Panc1 (cell line): ENCODE measurements around the gene ADAMTSL3. TPM values are rescaled to one million over a fixed set of nuclear protein-coding genes. Genes with fewer than 3 reads are reported as not detected.

Experiments
- ATAC-seq: fragments of 200-7000 bp; cut with Tn5 transposase; 2 replicates; pipeline ENCODE4 v1.9.1; 2020; ENCODE audit warnings: mild to moderate bottlenecking, moderate library complexity
- BruUV-seq: library from RNA; stranded (reverse); fragments of 400-500 nt; replicated peaks from 2 replicates; lab custom pipeline; 2021; lab: Mats Ljungman, UMichigan
- CTCF ChIA-PET: fragments of 300-600 bp; sonication (Branson Sonifier 250); formaldehyde crosslinking; loops from one replicate; lab custom pipeline; 2022; ENCODE audit warnings: antibody characterized with exemption; lab: Charles Lee
- POLR2A ChIA-PET: fragments of 300-600 bp; sonication (Branson Sonifier 250); formaldehyde crosslinking; loops from one replicate; lab custom pipeline; 2022; ENCODE audit warnings: antibody characterized with exemption; lab: Charles Lee
- DNase-seq: peaks from one replicate; pipeline ENCODE4 v3.0.0-alpha.2; 2010; ENCODE audit warnings: low read depth, low spot score
- H3K27ac ChIP-seq: 2 replicates; pipeline ENCODE4 v1.5.1; 2011; ENCODE audit warnings: mild to moderate bottlenecking, low read length, inconsistent platforms
- H3K27me3 ChIP-seq: fragments of 200-500 bp; sonication (Bioruptor generic); 2 replicates; pipeline ENCODE4 v1.6.0; 2014; ENCODE audit warnings: low read length, inconsistent platforms; ENCODE audit not compliant: control insufficient read depth, insufficient read depth
- H3K36me3 ChIP-seq: fragments of 200-500 bp; sonication (Bioruptor generic); 2 replicates; pipeline ENCODE4 v1.5.1; 2014; ENCODE audit warnings: inconsistent platforms, mild to moderate bottlenecking, low read length, moderate library complexity; ENCODE audit not compliant: control insufficient read depth, insufficient read depth
- H3K4me1 ChIP-seq: 2 replicates; pipeline ENCODE4 v1.5.1; 2011; ENCODE audit warnings: inconsistent platforms, mild to moderate bottlenecking, low read length, moderate library complexity; ENCODE audit not compliant: control insufficient read depth, insufficient read depth
- H3K4me3 ChIP-seq, 2 experiments: 2 replicates each; pipeline ENCODE4 v1.5.1; 2011 to 2012; ENCODE audit warnings: low read depth in 2 of 2, low read length in 2 of 2, mild to moderate bottlenecking in 2 of 2, inconsistent platforms in 1 of 2, moderate library complexity in 1 of 2
- H3K9me3 ChIP-seq: fragments of 200-500 bp; sonication (Bioruptor generic); 2 replicates; pipeline ENCODE4 v1.5.1; 2014; ENCODE audit warnings: low read depth, mild to moderate bottlenecking, inconsistent platforms, low read length, moderate library complexity; ENCODE audit not compliant: control insufficient read depth, insufficient read depth
- CTCF ChIP-seq: fragments of 450-650 bp; IDR thresholded peaks from 2 replicates; pipeline ENCODE4 v1.5.1; 2017; ENCODE audit warnings: mild to moderate bottlenecking
- POLR2AphosphoS5 ChIP-seq: IDR thresholded peaks from 2 replicates; pipeline ENCODE4 v1.6.1; 2012; ENCODE audit warnings: mild to moderate bottlenecking, low read depth, low read length, moderate library complexity
- REST ChIP-seq, 2 experiments: IDR thresholded peaks; 2 replicates each; pipeline ENCODE4 v1.6.1; 2011 to 2012; ENCODE audit warnings: low read depth in 2 of 2, control low read depth in 1 of 2, low read length in 1 of 2, mild to moderate bottlenecking in 1 of 2, moderate library complexity in 1 of 2; ENCODE audit not compliant: insufficient read depth in 1 of 2
- SIN3A ChIP-seq: IDR thresholded peaks from 2 replicates; pipeline ENCODE4 v1.6.1; 2012; ENCODE audit warnings: low read depth, mild to moderate bottlenecking, low read length, moderate library complexity, borderline replicate concordance; ENCODE audit not compliant: insufficient read depth
- TCF7L2 ChIP-seq: IDR thresholded peaks from 2 replicates; pipeline ENCODE4 v1.6.1; 2011; ENCODE audit warnings: mild to moderate bottlenecking, low read depth, low read length, inconsistent platforms
- in situ Hi-C: cut with HindIII; loops from 2 replicates; pipeline ENCODE4 v1.10.0; 2016; ENCODE audit warnings: low sequenced_read_pairs, low pct_unique_long_range_greater_than_20kb
- intact Hi-C: fragments of 100-400 bp; cut with micrococcal nuclease; formaldehyde crosslinking; loops from one replicate; pipeline ENCODE4 v1.10.0; 2022; ENCODE audit not compliant: unreplicated experiment
- total RNA-seq: library from RNA; stranded (reverse); gene quantifications from one replicate; pipeline ENCODE4 v1.2.1, GENCODE V29; 2021; ENCODE audit not compliant: unreplicated experiment

ADAMTSL3 gene
- total RNA-seq, 1 experiment from 2014 or later, result not detected

- H3K9me3 ChIP-seq, result no peaks in the 10 kb centered on the region
- in situ Hi-C loops (no loop called here), intact Hi-C loops (no loop called here)
- no peak overlapping the region for H3K4me3 ChIP-seq
- H3K27me3 ChIP-seq, result no peaks in the 10 kb centered on the region
- DNase-seq (no peak), ATAC-seq (no peak)
- BruUV-seq, result no TSS peak
- TF ChIP-seq CTCF (no peak), SIN3A (no peak), POLR2AphosphoS5 (no peak)
- H3K36me3 ChIP-seq, result no peaks in the 10 kb centered on the region
- CTCF ChIA-PET, result no interaction called here
- POLR2A ChIA-PET, result no interaction called here
- H3K27ac ChIP-seq, result no peak overlapping the region
- no peaks in the 10 kb centered on the region for H3K4me1 ChIP-seq
These were observed 129.3 kb downstream of the ADAMTSL3 start for GRCh38 chr15:83783227-83783626.

- H3K9me3 ChIP-seq, result no peaks in the 10 kb centered on the region
- in situ Hi-C loops (no loop called here), intact Hi-C loops (no loop called here)
- no peak overlapping the region for H3K27ac ChIP-seq
- POLR2A ChIA-PET, result no interaction called here
- no TSS peak for BruUV-seq
- no peaks in the 10 kb centered on the region for H3K27me3 ChIP-seq
- no peak for ATAC-seq
- H3K4me1 ChIP-seq, result no peaks in the 10 kb centered on the region
- H3K4me3 ChIP-seq, result no peak overlapping the region
- no peak for DNase-seq
- CTCF ChIA-PET, result no interaction called here
- no peaks in the 10 kb centered on the region for H3K36me3 ChIP-seq
- TF ChIP-seq REST (IDR thresholded peaks at IDR 0.05; ENCODE audit: insufficient read depth in 1 of 2, low read depth in 2 of 2, low read length in 1 of 2) (no peak), SIN3A (no peak), TCF7L2 (no peak), CTCF (no peak)
These were observed 131.1 kb downstream of the ADAMTSL3 start for GRCh38 chr15:83784975-83785374.
